Esophagus squamous epithelium (tissue), 4 donors: ENCODE results near the gene PUS10.

Experiments
- POLR2A ChIP-seq, 4 donors: fragments of 450-650 bp; IDR thresholded peaks; one replicate each; pipeline ENCODE4 v1.6.1; 2017; ENCODE audit warnings: antibody characterized with exemption in 4 of 4, mild to moderate bottlenecking in 4 of 4, moderate library complexity in 3 of 4
- TF ChIP-seq, protein P1 (sequence below), 6 experiments: fragments of 450-650 bp in 4 of 6; fragments of 200-600 bp in 2 of 6; sonication (generic) in 2 of 6; IDR thresholded peaks; one replicate each; pipeline ENCODE4 v1.5.1; 2016 to 2019; ENCODE audit warnings: antibody characterized with exemption in 6 of 6, mild to moderate bottlenecking in 4 of 6, moderate library complexity in 4 of 6

DNA sequence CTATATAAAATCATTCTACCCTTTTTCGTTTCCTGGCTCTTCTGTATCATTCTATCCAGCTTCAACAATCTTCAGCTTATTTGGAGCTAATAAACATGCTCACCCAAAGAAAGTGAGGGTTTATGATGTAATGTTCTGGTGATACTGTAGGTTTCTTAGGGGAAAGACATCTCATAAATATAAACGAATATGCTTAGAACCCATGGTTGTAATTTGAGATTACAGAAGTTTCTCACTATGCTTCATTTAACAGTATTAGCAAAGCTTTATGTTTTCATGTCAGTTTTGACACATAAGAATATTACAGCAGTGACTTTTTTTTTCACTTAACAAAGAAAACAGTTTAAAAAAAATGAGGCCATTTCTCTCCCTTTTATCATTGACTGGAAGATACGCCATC lies 12.3 kb downstream of the PUS10 start:
- TF ChIP-seq, protein P1, sequence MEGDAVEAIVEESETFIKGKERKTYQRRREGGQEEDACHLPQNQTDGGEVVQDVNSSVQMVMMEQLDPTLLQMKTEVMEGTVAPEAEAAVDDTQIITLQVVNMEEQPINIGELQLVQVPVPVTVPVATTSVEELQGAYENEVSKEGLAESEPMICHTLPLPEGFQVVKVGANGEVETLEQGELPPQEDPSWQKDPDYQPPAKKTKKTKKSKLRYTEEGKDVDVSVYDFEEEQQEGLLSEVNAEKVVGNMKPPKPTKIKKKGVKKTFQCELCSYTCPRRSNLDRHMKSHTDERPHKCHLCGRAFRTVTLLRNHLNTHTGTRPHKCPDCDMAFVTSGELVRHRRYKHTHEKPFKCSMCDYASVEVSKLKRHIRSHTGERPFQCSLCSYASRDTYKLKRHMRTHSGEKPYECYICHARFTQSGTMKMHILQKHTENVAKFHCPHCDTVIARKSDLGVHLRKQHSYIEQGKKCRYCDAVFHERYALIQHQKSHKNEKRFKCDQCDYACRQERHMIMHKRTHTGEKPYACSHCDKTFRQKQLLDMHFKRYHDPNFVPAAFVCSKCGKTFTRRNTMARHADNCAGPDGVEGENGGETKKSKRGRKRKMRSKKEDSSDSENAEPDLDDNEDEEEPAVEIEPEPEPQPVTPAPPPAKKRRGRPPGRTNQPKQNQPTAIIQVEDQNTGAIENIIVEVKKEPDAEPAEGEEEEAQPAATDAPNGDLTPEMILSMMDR (IDR thresholded peaks at IDR 0.05): no peak
- no peak for TF ChIP-seq POLR2A (IDR thresholded peaks at IDR 0.05)
